ENCODE measurements around the gene ZNF789.
A peak's percentile ranks its signal among the peaks of the same experiment; 100 is the strongest.

The ZNF789 gene

DNA sequence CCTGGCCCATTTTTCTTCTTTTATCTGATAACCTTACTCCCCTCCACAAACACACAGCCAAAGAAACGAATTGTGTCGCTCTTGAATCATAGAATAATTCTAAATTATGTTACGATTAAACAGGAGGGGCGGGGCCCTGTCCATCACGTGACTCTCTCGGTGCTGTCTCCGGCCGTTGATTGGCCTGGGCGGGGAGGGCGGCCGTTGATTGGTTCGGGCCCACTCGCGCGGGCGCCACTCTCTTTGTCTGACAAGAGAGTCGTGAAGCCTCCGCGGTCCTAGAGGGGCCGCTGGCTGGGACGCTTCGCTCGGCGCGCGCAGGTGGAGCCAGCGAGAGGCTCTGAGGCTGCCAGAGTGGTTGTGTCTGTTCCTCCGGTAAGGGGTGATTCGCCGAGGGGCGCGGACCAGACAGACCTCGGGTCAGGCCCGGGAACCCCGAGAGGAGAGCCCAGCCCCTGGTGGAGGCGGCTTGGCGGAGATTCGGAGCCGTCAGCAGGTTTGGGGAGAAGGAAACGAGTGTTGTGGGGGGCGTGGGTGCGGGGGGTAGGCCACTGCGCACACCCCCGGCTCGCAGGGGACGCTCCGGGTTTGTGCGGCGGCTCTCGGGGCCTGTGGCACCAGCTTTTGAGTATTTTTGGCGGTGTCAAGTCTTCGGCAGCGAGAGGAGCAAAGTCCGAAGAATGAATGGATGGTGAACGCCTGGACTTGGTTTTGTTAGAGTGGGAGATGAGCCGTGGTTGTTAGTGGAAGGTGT lies at the start of gene ZNF789:
TSS of gene ZNF789 (plus strand) at position 330 of the 754 bp plus-strand sequence. CDS start 3,567 bp downstream, outside the sequence.
- H3K4me3 ChIP-seq (ENCODE audit: low read length, poor library complexity, severe bottlenecking) = peak within 1 kb of the TSS; percentile 80
- peaks cover 13% of the 10 kb centered on the region for H4K20me1 ChIP-seq (ENCODE audit: insufficient read depth, low read length, poor library complexity, severe bottlenecking)
- no peaks in the 10 kb centered on the region for H3F3A ChIP-seq (ENCODE audit: low read depth)
- TF ChIP-seq EZH2phosphoT487 (IDR thresholded peaks at IDR 0.05; ENCODE audit: borderline replicate concordance) = no peak
- peak within 1 kb of the TSS; percentile 85 for H3K9ac ChIP-seq (ENCODE audit: low read depth, low read length, poor library complexity, severe bottlenecking)
- H3K9me2 ChIP-seq (replicated peaks; ENCODE audit: low read depth, low read length) = no peaks in the 10 kb centered on the region
- H3K79me2 ChIP-seq (ENCODE audit: insufficient read depth, low read length) = peaks cover 50% of the 10 kb centered on the region
- H3K27me3 ChIP-seq (ENCODE audit: insufficient read depth, low read length, poor library complexity, severe bottlenecking) = no peaks in the 10 kb centered on the region
- H3K4me2 ChIP-seq (ENCODE audit: low read depth, low read length, poor library complexity, severe bottlenecking) = peak within 1 kb of the TSS; percentile 74
- H2AFZ ChIP-seq (ENCODE audit: low read length) = peak within 1 kb of the TSS; percentile 97
- H3K9me3 ChIP-seq (ENCODE audit: insufficient read depth, low read depth, low read length) = no peaks in the 10 kb centered on the region
- H3K4me1 ChIP-seq (ENCODE audit: insufficient read depth, low read length, poor library complexity, severe bottlenecking) = peaks cover 19% of the 10 kb centered on the region
- 0 out of 2 replicates have a peak, but pooled peaks cover 4% of the 10 kb centered on the region for H3K36me3 ChIP-seq (ENCODE audit: insufficient read depth, low read length)

DNA sequence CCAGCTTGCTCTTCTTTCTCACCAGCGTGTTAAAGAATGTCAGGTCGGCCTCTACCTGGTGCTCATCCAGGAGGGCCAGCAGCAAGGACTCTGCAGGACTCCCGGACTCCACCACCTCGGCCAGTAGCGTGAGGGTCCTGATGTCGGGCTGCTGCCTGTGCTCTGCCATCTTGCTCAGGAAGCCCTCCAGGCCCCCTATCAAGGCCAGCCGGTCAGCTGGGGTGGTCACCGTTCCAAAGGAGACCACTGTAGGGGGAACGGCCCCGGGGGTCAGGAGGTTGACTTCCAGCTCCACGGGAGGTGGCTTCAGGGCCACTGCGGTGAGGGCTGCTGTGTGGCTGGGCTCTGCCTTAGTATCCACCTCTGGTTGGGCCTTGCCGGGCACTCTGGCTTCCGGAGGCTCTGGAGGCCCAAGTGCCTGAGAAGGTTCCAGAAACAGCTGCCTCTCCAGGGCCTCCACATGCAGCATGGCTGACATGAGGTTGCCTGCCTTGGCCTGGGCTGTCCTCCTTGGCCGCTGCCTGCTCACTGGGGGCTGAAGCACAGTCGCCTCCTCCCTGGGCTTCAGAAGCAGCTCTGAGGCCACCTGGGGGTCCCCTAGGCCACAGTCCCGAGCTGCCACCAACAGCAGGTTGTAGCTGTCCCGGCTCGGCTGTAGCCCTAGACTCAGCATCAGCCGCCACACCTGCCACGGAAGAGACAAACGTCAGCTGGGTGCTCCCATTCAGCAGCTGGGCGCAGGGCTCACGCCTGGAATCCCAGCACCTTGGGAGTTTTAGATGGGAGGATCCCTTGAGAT lies 47.6 kb upstream of the ZNF789 start:
- H2AFZ ChIP-seq (ENCODE audit: low read length) = no peak overlapping the region
- no peaks in the 10 kb centered on the region for H4K20me1 ChIP-seq (ENCODE audit: insufficient read depth, low read length, poor library complexity, severe bottlenecking)
- no peak overlapping the region for H3K9ac ChIP-seq (ENCODE audit: low read depth, low read length, poor library complexity, severe bottlenecking)
- no peaks in the 10 kb centered on the region for H3K79me2 ChIP-seq (ENCODE audit: insufficient read depth, low read length)
- no peaks in the 10 kb centered on the region for H3K27me3 ChIP-seq (ENCODE audit: insufficient read depth, low read length, poor library complexity, severe bottlenecking)
- H3K9me3 ChIP-seq (ENCODE audit: insufficient read depth, low read depth, low read length) = no peaks in the 10 kb centered on the region
- no peaks in the 10 kb centered on the region for H3K4me1 ChIP-seq (ENCODE audit: insufficient read depth, low read length, poor library complexity, severe bottlenecking)
- H3K36me3 ChIP-seq (ENCODE audit: insufficient read depth, low read length) = peaks cover 41% of the 10 kb centered on the region; the same call in 1 of the 2 replicates
- TF ChIP-seq, protein P1, sequence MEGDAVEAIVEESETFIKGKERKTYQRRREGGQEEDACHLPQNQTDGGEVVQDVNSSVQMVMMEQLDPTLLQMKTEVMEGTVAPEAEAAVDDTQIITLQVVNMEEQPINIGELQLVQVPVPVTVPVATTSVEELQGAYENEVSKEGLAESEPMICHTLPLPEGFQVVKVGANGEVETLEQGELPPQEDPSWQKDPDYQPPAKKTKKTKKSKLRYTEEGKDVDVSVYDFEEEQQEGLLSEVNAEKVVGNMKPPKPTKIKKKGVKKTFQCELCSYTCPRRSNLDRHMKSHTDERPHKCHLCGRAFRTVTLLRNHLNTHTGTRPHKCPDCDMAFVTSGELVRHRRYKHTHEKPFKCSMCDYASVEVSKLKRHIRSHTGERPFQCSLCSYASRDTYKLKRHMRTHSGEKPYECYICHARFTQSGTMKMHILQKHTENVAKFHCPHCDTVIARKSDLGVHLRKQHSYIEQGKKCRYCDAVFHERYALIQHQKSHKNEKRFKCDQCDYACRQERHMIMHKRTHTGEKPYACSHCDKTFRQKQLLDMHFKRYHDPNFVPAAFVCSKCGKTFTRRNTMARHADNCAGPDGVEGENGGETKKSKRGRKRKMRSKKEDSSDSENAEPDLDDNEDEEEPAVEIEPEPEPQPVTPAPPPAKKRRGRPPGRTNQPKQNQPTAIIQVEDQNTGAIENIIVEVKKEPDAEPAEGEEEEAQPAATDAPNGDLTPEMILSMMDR (conservative IDR thresholded peaks at IDR 0.05; ENCODE audit: low read length) = no peak
- no peak for TF ChIP-seq EZH2phosphoT487 (IDR thresholded peaks at IDR 0.05; ENCODE audit: borderline replicate concordance)
- no peak overlapping the region for H3K4me3 ChIP-seq (ENCODE audit: low read length, poor library complexity, severe bottlenecking)
- no peaks in the 10 kb centered on the region for H3F3A ChIP-seq (ENCODE audit: low read depth)
- no peak overlapping the region for H3K4me2 ChIP-seq (ENCODE audit: low read depth, low read length, poor library complexity, severe bottlenecking)
- no peaks in the 10 kb centered on the region for H3K9me2 ChIP-seq (replicated peaks; ENCODE audit: low read depth, low read length)

DNA sequence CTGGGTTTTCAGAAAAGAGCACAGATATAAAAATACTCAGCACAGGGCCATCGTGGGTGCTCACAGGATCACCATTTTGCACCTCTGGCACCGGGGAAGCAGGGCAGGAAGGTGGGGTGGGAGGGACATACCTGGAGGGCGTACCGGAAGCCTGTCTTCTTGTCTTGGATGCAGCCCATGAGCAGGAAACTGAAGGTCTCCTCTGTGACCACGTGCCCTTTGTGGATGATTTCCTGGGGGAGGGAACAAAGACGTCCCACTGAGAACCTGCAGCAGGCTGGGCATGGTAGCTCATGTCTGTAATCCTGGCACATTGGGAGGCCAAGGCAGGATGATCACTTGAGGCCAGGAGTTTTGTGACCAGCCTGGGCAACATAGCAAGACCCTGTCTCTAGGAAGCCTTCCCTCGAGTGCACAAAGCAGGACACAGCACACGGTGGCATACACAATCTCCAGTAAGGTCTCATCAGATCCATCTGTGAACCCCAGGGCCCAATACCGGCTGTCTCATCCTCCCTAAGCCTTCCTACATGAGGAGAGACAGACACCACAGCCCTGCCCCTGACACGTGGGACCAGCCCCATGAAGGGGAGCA lies 43.6 kb upstream of the ZNF789 start:
- Histone ChIP-seq H3F3A (ENCODE audit: low read depth) (no peaks in the 10 kb centered on the region), H3K9me3 (ENCODE audit: insufficient read depth, low read depth, low read length) (no peaks in the 10 kb centered on the region), H3K27me3 (ENCODE audit: insufficient read depth, low read length, poor library complexity, severe bottlenecking) (no peaks in the 10 kb centered on the region), H3K9ac (ENCODE audit: low read depth, low read length, poor library complexity, severe bottlenecking) (no peak overlapping the region), H3K4me2 (ENCODE audit: low read depth, low read length, poor library complexity, severe bottlenecking) (no peak overlapping the region), H3K4me3 (ENCODE audit: low read length, poor library complexity, severe bottlenecking) (no peak overlapping the region), H3K9me2 (replicated peaks; ENCODE audit: low read depth, low read length) (no peaks in the 10 kb centered on the region), H3K79me2 (ENCODE audit: insufficient read depth, low read length) (no peaks in the 10 kb centered on the region), H2AFZ (ENCODE audit: low read length) (no peak overlapping the region), H3K4me1 (ENCODE audit: insufficient read depth, low read length, poor library complexity, severe bottlenecking) (no peaks in the 10 kb centered on the region), H4K20me1 (ENCODE audit: insufficient read depth, low read length, poor library complexity, severe bottlenecking) (no peaks in the 10 kb centered on the region), H3K36me3 (ENCODE audit: insufficient read depth, low read length) (peaks cover 22% of the 10 kb centered on the region; the same call in 1 of the 2 replicates)
- TF ChIP-seq EZH2phosphoT487 (IDR thresholded peaks at IDR 0.05; ENCODE audit: borderline replicate concordance) = no peak
- TF ChIP-seq, protein P1 (conservative IDR thresholded peaks at IDR 0.05; ENCODE audit: low read length) = no peak

Measured in Loucy (cell line).